CD14-positive monocyte (primary cell): ENCODE data around the gene PTOV1. TPM values are rescaled to one million over a fixed set of nuclear protein-coding genes. Genes with fewer than 3 reads are reported as not detected.

Source experiments
- DNase-seq, 3 donors: peaks; one replicate each; pipeline ENCODE4 v3.0.0-alpha.2; 2011 to 2022
- H2AFZ ChIP-seq: 2 replicates; pipeline ENCODE4 v1.6.0; 2012; ENCODE audit warnings: mild to moderate bottlenecking, low read depth, low read length, inconsistent platforms; ENCODE audit not compliant: insufficient read depth, poor library complexity, severe bottlenecking
- H3K27ac ChIP-seq, 2 donors: 1 replicate in 1 of 2; 2 replicates in 1 of 2; pipeline ENCODE4 v1.5.1; 2012 to 2013; ENCODE audit warnings: low read length in 2 of 2, control low read depth in 1 of 2, inconsistent platforms in 1 of 2, low read depth in 1 of 2, mild to moderate bottlenecking in 1 of 2
- H3K27me3 ChIP-seq, 2 donors: one replicate each; pipeline versions ENCODE4 v1.6.0 to v1.6.1; 2011 to 2013; ENCODE audit warnings: low read length in 2 of 2; ENCODE audit not compliant: control insufficient read depth in 2 of 2, insufficient read depth in 2 of 2
- H3K36me3 ChIP-seq, 2 donors: replicated peaks in 1 of 2; 1 replicate in 1 of 2; 2 replicates in 1 of 2; pipeline versions ENCODE4 v1.5.1 to v1.6.1; 2012 to 2013; ENCODE audit warnings: low read length in 2 of 2, control low read depth in 1 of 2, inconsistent platforms in 1 of 2, mild to moderate bottlenecking in 1 of 2; ENCODE audit not compliant: insufficient read depth in 2 of 2, control insufficient read depth in 1 of 2
- H3K4me1 ChIP-seq, 2 donors: 1 replicate in 1 of 2; 2 replicates in 1 of 2; pipeline versions ENCODE4 v1.5.1 to v1.6.1; 2012 to 2013; ENCODE audit warnings: low read length in 2 of 2, control low read depth in 1 of 2, inconsistent platforms in 1 of 2, mild to moderate bottlenecking in 1 of 2, moderate library complexity in 1 of 2; ENCODE audit not compliant: insufficient read depth in 2 of 2, control insufficient read depth in 1 of 2
- H3K4me2 ChIP-seq: replicated peaks from 2 replicates; pipeline ENCODE3; 2012; ENCODE audit warnings: low read length, moderate library complexity, mild to moderate bottlenecking; ENCODE audit not compliant: poor library complexity, severe bottlenecking; ENCODE audit errors: extremely low read depth
- H3K4me3 ChIP-seq, 3 experiments: fragments of 200-600 bp in 1 of 3; sonication (generic) in 1 of 3; replicated peaks in 1 of 3; 1 replicate in 2 of 3; 2 replicates in 1 of 3; pipeline ENCODE4 v1.5.1; 2011 to 2013; ENCODE audit warnings: low read length in 3 of 3, mild to moderate bottlenecking in 3 of 3, control low read depth in 2 of 3, low read depth in 2 of 3, inconsistent platforms in 1 of 3, moderate library complexity in 1 of 3
- H3K79me2 ChIP-seq: 2 replicates; pipeline ENCODE4 v1.6.0; 2012; ENCODE audit warnings: mild to moderate bottlenecking, control low read depth, inconsistent platforms, low read length, moderate library complexity; ENCODE audit not compliant: insufficient read depth
- H3K9ac ChIP-seq: 2 replicates; pipeline ENCODE4 v1.6.0; 2017; ENCODE audit warnings: low read length, mild to moderate bottlenecking; ENCODE audit not compliant: insufficient read depth, poor library complexity, severe bottlenecking
- H3K9me3 ChIP-seq, 2 donors: replicated peaks in 1 of 2; 1 replicate in 1 of 2; 2 replicates in 1 of 2; pipeline versions ENCODE4 v1.5.1 to v1.6.1; 2012 to 2013; ENCODE audit warnings: low read length in 2 of 2, control low read depth in 1 of 2; ENCODE audit not compliant: control insufficient read depth in 1 of 2, insufficient read depth in 1 of 2
- H4K20me1 ChIP-seq: 2 replicates; pipeline ENCODE4 v1.6.0; 2012; ENCODE audit warnings: mild to moderate bottlenecking, low read length, control low read depth, moderate library complexity; ENCODE audit not compliant: insufficient read depth
- H3K27ac Mint-ChIP-seq, 7 donors: one replicate each; pipeline ENCODE4 v1.8.0; 2020; ENCODE audit warnings: mild to moderate bottlenecking in 7 of 7, mixed read lengths in 7 of 7, moderate library complexity in 6 of 7, inconsistent platforms in 2 of 7
- H3K27me3 Mint-ChIP-seq, 3 donors: one replicate each; pipeline ENCODE4 v1.8.0; 2021 to 2022; ENCODE audit warnings: low read depth in 3 of 3, mild to moderate bottlenecking in 3 of 3, mixed read lengths in 3 of 3, moderate library complexity in 3 of 3, inconsistent platforms in 1 of 3
- H3K36me3 Mint-ChIP-seq, 2 donors: one replicate each; pipeline ENCODE4 v1.8.0; 2020; ENCODE audit warnings: mixed read lengths in 2 of 2, inconsistent platforms in 1 of 2, mild to moderate bottlenecking in 1 of 2
- H3K4me1 Mint-ChIP-seq: one replicate; pipeline ENCODE4 v1.8.0; 2020; ENCODE audit warnings: mild to moderate bottlenecking, mixed read lengths
- H3K4me3 Mint-ChIP-seq, 2 donors: one replicate each; pipeline ENCODE4 v1.8.0; 2020; ENCODE audit warnings: mild to moderate bottlenecking in 2 of 2, mixed read lengths in 2 of 2, moderate library complexity in 1 of 2
- H3K9me3 Mint-ChIP-seq, 7 donors: one replicate each; pipeline ENCODE4 v1.8.0; 2020 to 2022; ENCODE audit warnings: mixed read lengths in 7 of 7, mild to moderate bottlenecking in 6 of 7, moderate library complexity in 6 of 7, inconsistent platforms in 2 of 7
- CTCF ChIP-seq: fragments of 200-600 bp; IDR thresholded peaks from one replicate; pipeline ENCODE4 v1.8.0; 2022; ENCODE audit warnings: antibody characterized with exemption, mild to moderate bottlenecking
- WGBS: methylation state at CpG from one replicate; pipeline ENCODE4 v1.1.5; 2013; ENCODE audit warnings: missing lambda C conversion rate; ENCODE audit not compliant: insufficient coverage; 5-methylcytosine and 5-hydroxymethylcytosine counted together
- intact Hi-C, 2 donors: fragments of 100-400 bp; cut with micrococcal nuclease; formaldehyde crosslinking; loops; one replicate each; pipeline versions ENCODE4 v1.15.0 to v1.15.1; 2023
- polyA plus RNA-seq, 3 donors: library from polyadenylated mRNA; depleted of rRNA in 1 of 3; unstranded in 2 of 3; stranded (reverse) in 1 of 3; fragments of 300-500 nt in 2 of 3; fragments of >200 nt in 1 of 3; fragmentation: Illumina TruSeq in 2 of 3; gene quantifications; 1 replicate in 2 of 3; 2 replicates in 1 of 3; pipeline ENCODE4 v1.2.3, GENCODE V29; 2012 to 2021

PTOV1 gene
- polyA plus RNA-seq, 3 donors, result 18.3 to 67.9 (median 31.2) TPM

DNA sequence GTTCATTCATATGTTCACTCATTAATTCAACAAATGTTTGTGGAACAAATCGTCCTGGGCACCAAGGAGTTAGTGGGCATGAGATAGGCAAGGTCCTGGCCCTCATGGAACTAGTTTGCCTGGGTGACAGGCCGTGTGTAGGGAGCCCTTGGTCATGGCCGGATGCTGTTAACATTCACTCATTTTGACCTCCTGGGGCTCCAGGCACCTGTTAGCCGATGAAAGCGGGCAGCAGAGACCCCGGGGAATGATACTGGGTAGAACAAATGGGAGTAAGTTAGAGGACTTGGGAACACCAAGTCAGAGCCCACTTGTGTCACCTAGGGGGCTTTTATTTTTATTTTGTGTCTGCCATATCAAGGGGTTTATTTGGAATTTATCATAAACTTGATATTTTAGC is 26.3 kb upstream of the PTOV1 start:
- no peak overlapping the region for H3K9ac ChIP-seq
- H3K9me3 Mint-ChIP-seq, result no peaks in the 10 kb centered on the region
- 100% methylated on average over 2 of the region's 6 CpGs for WGBS
- H3K27me3 ChIP-seq, result no peaks in the 10 kb centered on the region
- H4K20me1 ChIP-seq, result peaks cover 79% of the 10 kb centered on the region
- no peak for TF ChIP-seq CTCF
- no peak overlapping the region for H3K27ac ChIP-seq
- H3K9me3 ChIP-seq, result no peaks in the 10 kb centered on the region
- no peak overlapping the region for H3K4me3 ChIP-seq
- peaks cover 3% of the 10 kb centered on the region for H3K4me1 Mint-ChIP-seq
- H3K36me3 ChIP-seq, result peaks cover 50 to 77% of the 10 kb centered on the region in 2 donors
- H3K4me3 Mint-ChIP-seq, result no peak overlapping the region
- peak overlapping the region in 1 of 7 donors; percentile 20 for H3K27ac Mint-ChIP-seq
- no peak overlapping the region for H2AFZ ChIP-seq
- H3K36me3 Mint-ChIP-seq, result peaks cover 46 to 74% of the 10 kb centered on the region in 2 donors
- no peaks in the 10 kb centered on the region for H3K4me1 ChIP-seq
- peaks cover 61% of the 10 kb centered on the region for H3K79me2 ChIP-seq
- intact Hi-C loops, result no loop called here
- DNase-seq, result no peak
- H3K27me3 Mint-ChIP-seq, result peaks cover 0 to 2% (median 0%) of the 10 kb centered on the region in 3 donors
- no peak overlapping the region for H3K4me2 ChIP-seq

- WGBS, result 96% methylated on average over 14 of the region's 14 CpGs
- Histone ChIP-seq H3K36me3 (peaks cover 64 to 89% of the 10 kb centered on the region in 2 donors), H3K9ac (no peak overlapping the region), H2AFZ (no peak overlapping the region), H3K27me3 (no peaks in the 10 kb centered on the region), H3K4me1 (peaks cover 12 to 14% of the 10 kb centered on the region in 2 donors), H3K4me2 (no peak overlapping the region), H3K9me3 (no peaks in the 10 kb centered on the region), H4K20me1 (peaks cover 90% of the 10 kb centered on the region), H3K79me2 (peaks cover 47% of the 10 kb centered on the region), H3K4me3 (no peak overlapping the region), H3K27ac (no peak overlapping the region)
- no peak overlapping the region for H3K4me3 Mint-ChIP-seq
- H3K27me3 Mint-ChIP-seq, result peaks cover 0 to 2% (median 0%) of the 10 kb centered on the region in 3 donors
- H3K27ac Mint-ChIP-seq, result peak overlapping the region in 1 of 7 donors; percentile 21
- DNase-seq, result no peak
- H3K36me3 Mint-ChIP-seq, result peaks cover 52 to 82% of the 10 kb centered on the region in 2 donors
- TF ChIP-seq CTCF, result no peak
- no peaks in the 10 kb centered on the region for H3K9me3 Mint-ChIP-seq
- intact Hi-C loops, result no loop called here
- peaks cover 11% of the 10 kb centered on the region for H3K4me1 Mint-ChIP-seq
Measured at GRCh38 chr19:49827034-49827433, 23.9 kb upstream of the PTOV1 start.
